HL-60 (cell line): ENCODE data around the gene RNF168.

Experiments used
- DNase-seq, 2 experiments: peaks; one replicate each; pipeline ENCODE4 v3.0.0-alpha.2; 2010 to 2020; ENCODE audit warnings: low read depth in 1 of 2, low spot score in 1 of 2
- H3K27ac ChIP-seq: fragments of 250-450 bp; sonication (Bioruptor Pico); replicated peaks from 2 replicates; pipeline ENCODE4 v1.5.1; 2020; ENCODE audit warnings: mild to moderate bottlenecking, moderate library complexity
- H3K27me3 ChIP-seq: fragments of 250-450 bp; sonication (Bioruptor Pico); 2 replicates; pipeline ENCODE4 v1.5.1; 2021; ENCODE audit warnings: mild to moderate bottlenecking, moderate library complexity; ENCODE audit not compliant: insufficient read depth, poor library complexity, severe bottlenecking
- H3K4me3 ChIP-seq: replicated peaks from 2 replicates; pipeline ENCODE4 v1.5.1; 2011; ENCODE audit warnings: mild to moderate bottlenecking, control low read depth, low read length; ENCODE audit not compliant: insufficient read depth
- CTCF ChIP-seq: IDR thresholded peaks from one replicate; pipeline ENCODE4 v1.5.1; 2011; ENCODE audit warnings: low read length, control low read depth, inconsistent platforms; ENCODE audit not compliant: insufficient read depth
- GABPA ChIP-seq: IDR thresholded peaks from 2 replicates; pipeline ENCODE4 v1.6.1; 2012; ENCODE audit warnings: low read depth
- POLR2AphosphoS5 ChIP-seq: IDR thresholded peaks from 2 replicates; pipeline ENCODE4 v1.6.1; 2012; ENCODE audit warnings: low read depth
- REST ChIP-seq: IDR thresholded peaks from 2 replicates; pipeline ENCODE4 v1.6.1; 2012; ENCODE audit warnings: low read depth; ENCODE audit not compliant: insufficient replicate concordance
- SPI1 ChIP-seq: IDR thresholded peaks from 2 replicates; pipeline ENCODE4 v1.6.1; 2012; ENCODE audit warnings: low read depth, mild to moderate bottlenecking, borderline replicate concordance

Gene RNF168

GRCh38 chr3:196493292-196493691, 10.3 kb downstream of the RNF168 start:
- H3K27me3 ChIP-seq, result no peaks in the 10 kb centered on the region
- TF ChIP-seq SPI1, result no peak
- TF ChIP-seq REST, result no peak
- TF ChIP-seq GABPA, result no peak
- TF ChIP-seq POLR2AphosphoS5, result no peak
- TF ChIP-seq CTCF, result no peak
- no peak for DNase-seq
- H3K4me3 ChIP-seq, result no peak overlapping the region
- H3K27ac ChIP-seq, result no peak overlapping the region

GRCh38 chr3:196492080-196492479, 11.5 kb downstream of the RNF168 start:
- no peak for TF ChIP-seq REST
- TF ChIP-seq CTCF, result no peak
- no peak for TF ChIP-seq POLR2AphosphoS5
- TF ChIP-seq GABPA, result no peak
- TF ChIP-seq SPI1, result no peak
- Histone ChIP-seq H3K27ac (no peak overlapping the region), H3K27me3 (no peaks in the 10 kb centered on the region), H3K4me3 (no peak overlapping the region)
- no peak for DNase-seq

DNA sequence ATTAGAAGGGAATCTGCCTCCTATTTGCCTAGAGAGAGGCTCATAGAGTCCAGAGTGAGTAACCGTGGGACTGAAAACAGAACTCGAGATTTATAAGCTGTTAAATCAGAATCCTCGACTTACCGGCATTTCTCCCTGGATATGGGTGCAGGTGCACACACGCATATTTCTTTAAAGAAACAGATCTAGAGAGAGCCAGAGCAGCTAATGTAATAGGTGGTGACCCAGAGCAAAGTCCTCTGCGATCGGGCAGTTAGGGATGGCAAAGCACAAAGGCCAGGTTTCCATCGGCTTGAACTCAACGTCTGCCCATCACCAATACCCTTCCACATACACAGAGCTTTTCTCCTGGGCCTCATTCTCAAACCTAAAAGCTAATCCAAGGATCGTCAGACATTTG, 13.8 kb downstream of the RNF168 start:
- Histone ChIP-seq H3K4me3 (no peak overlapping the region), H3K27me3 (no peaks in the 10 kb centered on the region), H3K27ac (no peak overlapping the region)
- TF ChIP-seq GABPA (no peak), POLR2AphosphoS5 (no peak), CTCF (no peak), REST (no peak), SPI1 (no peak)
- no peak for DNase-seq
